ENCODE results near the gene TBPL1. TPM values are rescaled to one million over a fixed set of nuclear protein-coding genes. Genes with fewer than 3 reads are reported as not detected.

The TBPL1 gene
- total RNA-seq, 2 donors from 2014 or later, result 0.99 to 10.9 TPM

- WGBS, 2 donors, result 71 to 79% methylated on average over 6 of the region's 6 CpGs
- H3K27ac ChIP-seq, result no peak overlapping the region
These were observed 52.8 kb downstream of the TBPL1 start for GRCh38 chr6:134005800-134006199.

DNA sequence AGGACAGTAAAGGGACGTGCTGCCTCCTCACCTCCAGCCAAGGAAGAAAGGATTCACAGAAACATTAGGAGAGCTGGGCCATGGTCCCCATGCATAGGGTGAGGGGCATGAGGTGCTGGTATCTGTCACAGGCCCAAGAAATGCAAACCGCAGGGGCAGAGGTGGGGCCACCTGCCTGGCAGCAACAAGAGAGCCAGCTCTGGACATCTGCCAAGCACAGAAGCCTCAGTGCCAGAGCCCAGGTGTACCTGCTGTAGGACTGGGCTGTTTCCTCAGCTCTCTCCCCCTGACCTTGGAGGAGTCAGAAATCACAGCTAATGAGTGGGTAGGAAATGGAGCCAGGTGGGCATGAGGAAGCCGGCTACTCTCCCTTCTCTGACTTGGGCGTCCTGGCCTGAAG lies 54.1 kb downstream of the TBPL1 start:
- 31 to 36% methylated on average over 4 of the region's 4 CpGs for WGBS, 2 donors
- H3K4me3 ChIP-seq, result no peak overlapping the region
- no peaks in the 10 kb centered on the region for H3K27me3 ChIP-seq
- DNase-seq, result peak; percentile 69 to 88 (median 84)
- H3K9me3 ChIP-seq, result no peaks in the 10 kb centered on the region
- H3K27ac ChIP-seq, result peak overlapping the region in 2 of 4 donors; percentile 5 to 16
- intact Hi-C loops (cut with DNase I), result no loop called here
- H3K36me3 ChIP-seq (replicated peaks in 1 of 2; ENCODE audit: insufficient read depth in 1 of 2, low read depth in 2 of 2), result no peaks in the 10 kb centered on the region
- peaks cover 15% of the 10 kb centered on the region for H3K4me1 ChIP-seq
- no peak for TF ChIP-seq POLR2A (IDR thresholded peaks at IDR 0.05)
- TF ChIP-seq, protein P1, sequence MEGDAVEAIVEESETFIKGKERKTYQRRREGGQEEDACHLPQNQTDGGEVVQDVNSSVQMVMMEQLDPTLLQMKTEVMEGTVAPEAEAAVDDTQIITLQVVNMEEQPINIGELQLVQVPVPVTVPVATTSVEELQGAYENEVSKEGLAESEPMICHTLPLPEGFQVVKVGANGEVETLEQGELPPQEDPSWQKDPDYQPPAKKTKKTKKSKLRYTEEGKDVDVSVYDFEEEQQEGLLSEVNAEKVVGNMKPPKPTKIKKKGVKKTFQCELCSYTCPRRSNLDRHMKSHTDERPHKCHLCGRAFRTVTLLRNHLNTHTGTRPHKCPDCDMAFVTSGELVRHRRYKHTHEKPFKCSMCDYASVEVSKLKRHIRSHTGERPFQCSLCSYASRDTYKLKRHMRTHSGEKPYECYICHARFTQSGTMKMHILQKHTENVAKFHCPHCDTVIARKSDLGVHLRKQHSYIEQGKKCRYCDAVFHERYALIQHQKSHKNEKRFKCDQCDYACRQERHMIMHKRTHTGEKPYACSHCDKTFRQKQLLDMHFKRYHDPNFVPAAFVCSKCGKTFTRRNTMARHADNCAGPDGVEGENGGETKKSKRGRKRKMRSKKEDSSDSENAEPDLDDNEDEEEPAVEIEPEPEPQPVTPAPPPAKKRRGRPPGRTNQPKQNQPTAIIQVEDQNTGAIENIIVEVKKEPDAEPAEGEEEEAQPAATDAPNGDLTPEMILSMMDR (IDR thresholded peaks at IDR 0.05), result no peak
- ATAC-seq, result peak; percentile 77

More at GRCh38 chr6:134005800-134006199, 52.8 kb downstream of the TBPL1 start:
- intact Hi-C loops (cut with DNase I), result no loop called here
- DNase-seq (no peak), ATAC-seq (no peak)
- peaks cover 15% of the 10 kb centered on the region for H3K4me1 ChIP-seq
- H3K27me3 ChIP-seq, result no peaks in the 10 kb centered on the region
- H3K4me3 ChIP-seq, result no peak overlapping the region
- no peaks in the 10 kb centered on the region for H3K36me3 ChIP-seq (replicated peaks in 1 of 2; ENCODE audit: insufficient read depth in 1 of 2, low read depth in 2 of 2)
- H3K9me3 ChIP-seq, result no peaks in the 10 kb centered on the region
- TF ChIP-seq, protein P1 (IDR thresholded peaks at IDR 0.05), result no peak
- no peak for TF ChIP-seq POLR2A (IDR thresholded peaks at IDR 0.05)

DNA sequence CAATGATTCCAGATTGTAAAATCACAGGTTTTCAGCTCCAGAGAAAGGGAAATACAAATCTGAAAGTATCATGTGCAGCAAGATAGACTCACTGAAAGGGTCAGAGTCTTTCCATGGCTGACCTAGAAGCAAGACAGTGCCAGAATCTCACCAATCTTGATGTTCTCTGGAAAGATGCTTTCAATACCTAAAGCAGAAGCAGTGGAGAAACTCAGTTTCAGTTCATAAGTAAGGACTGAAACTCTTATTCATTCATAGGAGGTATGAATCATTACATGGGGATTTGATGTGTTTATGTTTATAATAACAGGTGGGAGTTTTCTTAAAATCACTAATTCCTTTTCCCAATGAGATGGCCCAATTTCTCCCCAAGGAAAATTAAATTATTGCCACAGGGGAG lies 56.9 kb downstream of the TBPL1 start:
- Histone ChIP-seq H3K36me3 (replicated peaks in 1 of 2; ENCODE audit: insufficient read depth in 1 of 2, low read depth in 2 of 2) (no peaks in the 10 kb centered on the region), H3K27me3 (no peaks in the 10 kb centered on the region), H3K27ac (no peak overlapping the region), H3K4me3 (no peak overlapping the region), H3K4me1 (peaks cover 10% of the 10 kb centered on the region), H3K9me3 (no peaks in the 10 kb centered on the region)
- intact Hi-C loops (cut with DNase I), result no loop called here
- DNase-seq (no peak), ATAC-seq (no peak)
- TF ChIP-seq POLR2A (IDR thresholded peaks at IDR 0.05), result no peak
- TF ChIP-seq, protein P1 (IDR thresholded peaks at IDR 0.05), result no peak

DNA sequence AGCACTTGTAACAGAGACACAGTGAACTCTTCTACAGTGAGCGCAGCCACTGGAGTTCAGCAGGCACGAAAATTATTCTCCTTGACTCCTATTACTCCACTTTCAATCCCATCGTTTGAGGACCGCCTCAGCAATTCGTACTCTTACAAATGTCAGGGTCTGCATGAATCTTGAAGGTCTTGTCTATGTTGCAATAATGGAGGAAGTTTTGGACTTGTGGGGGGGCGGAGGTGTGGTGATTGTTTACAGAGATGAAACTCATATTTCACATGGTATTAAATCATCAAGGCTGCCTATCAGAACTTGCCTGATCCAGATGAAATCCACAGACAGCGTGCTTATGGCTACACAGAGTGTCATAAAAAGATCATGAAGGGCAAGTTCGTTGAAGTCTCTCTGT lies 57.4 kb downstream of the TBPL1 start:
- no peak overlapping the region for H3K27ac ChIP-seq
- no peaks in the 10 kb centered on the region for H3K36me3 ChIP-seq (replicated peaks in 1 of 2; ENCODE audit: insufficient read depth in 1 of 2, low read depth in 2 of 2)
- no peaks in the 10 kb centered on the region for H3K27me3 ChIP-seq
- DNase-seq (no peak), ATAC-seq (no peak)
- H3K4me3 ChIP-seq, result no peak overlapping the region
- intact Hi-C loops (cut with DNase I), result no loop called here
- TF ChIP-seq, protein P1 (IDR thresholded peaks at IDR 0.05), result no peak
- TF ChIP-seq POLR2A (IDR thresholded peaks at IDR 0.05), result no peak
- peaks cover 10% of the 10 kb centered on the region for H3K4me1 ChIP-seq
- 86 to 88% methylated on average over 8 of the region's 8 CpGs for WGBS, 2 donors
- H3K9me3 ChIP-seq, result no peaks in the 10 kb centered on the region

DNA sequence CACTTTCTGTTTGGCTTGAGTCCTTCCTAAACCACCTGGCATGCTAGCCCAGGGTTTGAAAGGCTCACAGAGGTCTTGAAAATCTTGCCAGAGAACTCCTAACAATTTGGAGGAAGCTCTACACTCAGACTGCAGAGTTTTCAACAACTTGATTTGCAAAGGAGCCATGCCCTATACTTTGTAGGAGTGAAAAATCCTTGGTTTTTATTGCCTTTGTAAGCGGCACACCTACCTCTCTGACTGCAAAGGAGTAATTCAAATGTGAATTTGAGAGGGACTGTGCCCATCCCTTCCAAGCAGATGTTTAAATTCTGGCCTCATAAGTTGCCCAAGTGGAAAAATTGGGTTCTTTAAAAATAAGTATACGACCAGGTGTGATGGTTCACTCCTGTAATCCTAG lies 58.0 kb downstream of the TBPL1 start:
- ATAC-seq (no peak), DNase-seq (no peak)
- intact Hi-C loops (cut with DNase I), result no loop called here
- Histone ChIP-seq H3K4me3 (no peak overlapping the region), H3K4me1 (peaks cover 10% of the 10 kb centered on the region), H3K9me3 (no peaks in the 10 kb centered on the region), H3K36me3 (replicated peaks in 1 of 2; ENCODE audit: insufficient read depth in 1 of 2, low read depth in 2 of 2) (no peaks in the 10 kb centered on the region), H3K27ac (no peak overlapping the region), H3K27me3 (no peaks in the 10 kb centered on the region)
- WGBS, 2 donors, result 75 to 87% methylated on average over 2 of the region's 2 CpGs
- TF ChIP-seq, protein P1 (IDR thresholded peaks at IDR 0.05), result no peak
- no peak for TF ChIP-seq POLR2A (IDR thresholded peaks at IDR 0.05)
